ENCODE results near the gene ARHGAP15. TPM values are rescaled to one million over a fixed set of nuclear protein-coding genes. Genes with fewer than 3 reads are reported as not detected.

The ARHGAP15 gene
- total RNA-seq, 2 donors from 2014 or later = 91.4 to 103 TPM

DNA sequence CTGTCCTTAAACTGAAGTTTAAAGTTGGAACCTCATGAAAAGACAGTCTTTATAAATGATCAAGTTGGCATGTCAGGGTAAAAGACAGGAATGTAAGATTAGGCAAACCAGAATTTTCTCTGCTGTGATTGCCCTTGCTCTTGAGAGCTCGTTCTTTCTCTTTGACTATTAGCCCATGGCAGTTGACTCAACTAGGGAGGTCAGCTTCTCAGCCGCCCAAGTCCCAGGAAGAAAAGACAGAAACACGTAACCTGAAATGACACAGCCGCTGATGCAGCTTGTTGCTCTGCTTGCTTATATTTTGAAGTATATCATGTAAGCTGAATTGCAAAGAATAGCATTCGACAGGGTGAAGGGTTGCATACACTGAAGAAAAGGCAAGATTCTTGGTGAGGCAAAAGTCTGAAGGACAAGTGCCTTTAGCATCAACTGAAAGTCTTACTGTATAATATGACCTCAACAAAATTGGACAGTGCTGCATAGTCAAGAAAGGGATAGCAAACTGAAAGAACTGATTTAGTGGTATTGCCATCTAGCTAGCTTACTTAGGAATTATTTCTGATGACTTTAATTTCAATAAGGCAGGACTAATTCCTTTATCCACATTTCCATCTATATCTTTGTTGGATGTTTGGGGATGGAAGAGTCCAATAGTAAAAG lies 54.7 kb downstream of the ARHGAP15 start:
- Mint-ChIP-seq H3K9me3 (peaks cover 0 to 4% of the 10 kb centered on the region in 2 donors), H3K27ac (no peak overlapping the region), H3K36me3 (peaks cover 15 to 22% of the 10 kb centered on the region in 2 donors)
- ATAC-seq = peak in 1 of 2 donors; percentile 9
- no peak for DNase-seq (ENCODE audit: low spot score in 2 of 2)

DNA sequence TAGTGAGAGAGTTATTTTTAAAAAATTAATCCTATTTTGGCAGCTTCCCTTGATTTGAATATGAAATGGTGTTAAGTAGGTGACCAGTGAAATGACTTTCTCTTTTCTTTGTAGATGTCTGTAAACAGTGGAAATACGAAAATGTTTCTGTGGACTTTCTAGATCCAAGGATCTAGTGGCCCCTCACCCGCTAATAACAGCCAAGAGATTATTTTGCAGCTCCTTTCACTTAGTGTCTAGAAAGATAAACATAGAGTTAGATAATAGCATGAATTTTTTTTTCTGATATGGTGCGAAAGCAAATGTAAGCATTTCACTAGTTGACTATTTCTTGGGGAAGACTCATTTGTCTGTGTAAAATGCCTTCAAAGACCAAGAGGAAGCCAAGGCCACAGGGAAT lies 57.7 kb downstream of the ARHGAP15 start:
- Mint-ChIP-seq H3K27ac (no peak overlapping the region), H3K36me3 (peaks cover 11 to 25% of the 10 kb centered on the region in 2 donors), H3K9me3 (no peaks in the 10 kb centered on the region)
- DNase-seq (ENCODE audit: low spot score in 2 of 2) = no peak
- ATAC-seq = no peak

DNA sequence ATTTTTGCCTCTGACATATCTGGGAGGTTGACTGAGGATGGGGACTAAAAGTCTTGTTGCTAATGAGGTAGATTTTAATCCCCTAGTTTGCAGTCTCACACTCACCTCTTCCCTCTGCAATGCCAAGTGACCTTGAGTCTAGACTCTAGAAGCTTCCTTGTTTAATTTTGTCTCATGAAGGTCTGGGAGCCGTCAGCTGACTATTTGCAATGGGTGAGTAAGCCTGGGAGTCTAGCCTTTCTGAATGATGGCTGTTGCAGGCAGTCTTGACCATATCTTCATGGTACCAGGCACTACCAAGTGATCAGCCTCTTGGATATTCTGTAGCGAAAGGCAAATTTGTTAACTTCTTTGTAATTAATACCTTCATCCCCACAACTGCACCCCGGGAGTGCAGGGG lies 61.2 kb downstream of the ARHGAP15 start:
- no peaks in the 10 kb centered on the region for H3K9me3 Mint-ChIP-seq
- no peak overlapping the region for H3K27ac Mint-ChIP-seq
- DNase-seq (ENCODE audit: low spot score in 2 of 2) (no peak), ATAC-seq (no peak)
- peaks cover 13 to 26% of the 10 kb centered on the region in 2 donors for H3K36me3 Mint-ChIP-seq

DNA sequence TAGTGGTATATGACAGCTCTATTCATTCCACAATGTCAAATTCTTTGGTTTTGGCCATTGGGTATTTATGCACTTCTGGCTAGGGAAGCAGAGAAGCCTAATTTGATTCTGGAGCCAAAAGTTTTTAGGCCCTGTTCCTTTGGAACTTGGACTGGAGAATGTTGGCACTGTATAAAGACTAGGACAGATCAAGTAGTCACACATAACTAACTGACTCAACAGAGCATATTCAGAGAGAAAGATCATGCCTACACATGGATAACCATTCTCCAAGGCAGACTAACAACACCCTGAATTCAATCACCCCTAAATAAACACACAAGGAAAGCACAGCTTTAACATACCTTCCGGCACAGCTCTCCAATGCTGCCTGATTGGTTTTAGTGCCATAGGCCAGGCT lies 62.9 kb downstream of the ARHGAP15 start:
- Mint-ChIP-seq H3K9me3 (no peaks in the 10 kb centered on the region), H3K36me3 (peaks cover 13 to 26% of the 10 kb centered on the region in 2 donors)
- no peak for ATAC-seq

DNA sequence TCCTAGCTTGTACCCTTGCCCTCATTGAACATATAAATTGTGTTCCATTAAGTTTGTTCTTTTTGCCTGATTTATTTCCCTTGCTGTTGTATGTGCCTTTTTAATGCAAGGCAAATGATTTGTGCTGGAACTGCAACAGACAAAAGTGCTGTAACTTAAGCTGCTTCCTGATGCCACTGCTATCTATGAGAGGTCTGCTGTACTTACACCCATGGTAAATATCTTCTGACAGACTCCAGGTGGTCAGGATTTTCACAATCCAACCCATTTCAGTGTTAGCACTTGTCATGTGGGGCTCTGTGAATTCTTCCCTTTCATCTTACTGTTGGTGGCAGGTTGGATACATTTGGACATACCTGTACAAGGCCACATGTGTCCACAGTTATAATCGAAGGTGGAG lies 63.5 kb downstream of the ARHGAP15 start:
- ATAC-seq (no peak), DNase-seq (ENCODE audit: low spot score in 2 of 2) (no peak)
- Mint-ChIP-seq H3K9me3 (no peaks in the 10 kb centered on the region), H3K36me3 (peaks cover 13 to 26% of the 10 kb centered on the region in 2 donors), H3K27ac (no peak overlapping the region)

More for the DNA sequence above, 62.9 kb downstream of the ARHGAP15 start:
- H3K27ac Mint-ChIP-seq = peak overlapping the region in 1 of 2 donors; percentile 82
- no peak for DNase-seq (ENCODE audit: low spot score in 2 of 2)

DNA sequence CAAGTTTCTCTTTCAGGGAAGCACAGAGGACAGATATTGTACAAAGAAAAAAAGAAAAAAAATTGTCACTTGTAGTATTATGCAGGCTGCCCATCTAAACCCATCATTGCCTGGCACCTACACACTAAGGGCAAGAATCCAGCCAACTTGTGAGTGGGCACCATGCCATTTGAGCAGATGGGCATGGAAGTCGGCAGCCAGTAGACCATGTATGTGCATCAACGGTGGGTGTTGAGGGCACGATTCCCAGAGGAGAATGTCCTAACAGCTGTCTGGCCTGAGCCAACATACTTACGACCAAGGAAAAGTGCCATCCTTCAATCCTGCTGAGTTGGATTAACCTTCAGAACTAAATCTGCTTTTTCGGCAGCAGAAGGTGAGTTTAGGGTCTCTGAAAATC lies 63.9 kb downstream of the ARHGAP15 start:
- ATAC-seq (no peak), DNase-seq (ENCODE audit: low spot score in 2 of 2) (no peak)
- H3K36me3 Mint-ChIP-seq = peaks cover 13 to 26% of the 10 kb centered on the region in 2 donors
- H3K27ac Mint-ChIP-seq = no peak overlapping the region
- no peaks in the 10 kb centered on the region for H3K9me3 Mint-ChIP-seq

DNA sequence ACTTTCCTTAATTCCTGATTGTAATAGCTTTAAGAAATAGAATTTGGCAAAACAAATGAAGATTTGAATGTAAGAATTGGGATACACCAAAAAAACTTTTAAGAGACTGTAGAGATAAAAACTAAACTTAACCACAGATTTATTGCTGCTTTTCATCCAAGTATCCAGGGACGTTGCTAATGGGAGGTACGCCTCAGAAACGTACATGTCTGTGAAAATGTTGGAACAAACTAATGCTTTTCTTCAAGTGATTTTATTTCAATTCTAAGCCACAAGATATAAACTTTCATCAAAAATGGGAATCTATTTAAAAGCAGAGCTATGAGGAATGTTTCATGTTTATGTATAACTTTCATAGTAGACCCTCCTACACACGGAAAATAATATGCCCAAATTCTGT lies 66.3 kb downstream of the ARHGAP15 start:
- Mint-ChIP-seq H3K9me3 (no peaks in the 10 kb centered on the region), H3K27ac (no peak overlapping the region), H3K36me3 (peaks cover 9 to 20% of the 10 kb centered on the region in 2 donors)
- ATAC-seq (no peak), DNase-seq (ENCODE audit: low spot score in 2 of 2) (no peak)

DNA sequence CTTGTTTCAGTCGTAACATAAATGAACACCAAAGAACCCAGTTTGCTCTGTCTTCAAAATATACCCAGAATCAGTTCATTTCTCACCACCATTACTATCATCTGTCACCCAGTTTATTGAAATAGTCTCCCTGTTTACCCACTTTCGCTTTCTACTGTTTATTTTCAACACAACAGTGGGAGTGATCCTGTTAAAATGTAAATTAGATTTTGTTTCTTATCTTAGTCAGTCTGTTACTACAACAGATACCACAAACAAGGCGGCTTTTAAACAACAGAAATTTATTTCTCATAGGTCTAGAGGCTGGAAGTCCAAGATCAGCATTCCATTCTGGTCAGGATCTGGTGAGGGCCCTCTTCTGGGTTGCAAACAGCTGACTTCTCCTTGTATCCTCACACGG lies 74.8 kb downstream of the ARHGAP15 start:
- H3K9me3 Mint-ChIP-seq = peaks cover 0 to 5% of the 10 kb centered on the region in 2 donors
- H3K27ac Mint-ChIP-seq = peak overlapping the region; percentile 24 to 31
- H3K36me3 Mint-ChIP-seq = peaks cover 23 to 55% of the 10 kb centered on the region in 2 donors
- DNase-seq (ENCODE audit: low spot score in 2 of 2) = no peak
- peak in 1 of 2 donors; percentile 20 for ATAC-seq

DNA sequence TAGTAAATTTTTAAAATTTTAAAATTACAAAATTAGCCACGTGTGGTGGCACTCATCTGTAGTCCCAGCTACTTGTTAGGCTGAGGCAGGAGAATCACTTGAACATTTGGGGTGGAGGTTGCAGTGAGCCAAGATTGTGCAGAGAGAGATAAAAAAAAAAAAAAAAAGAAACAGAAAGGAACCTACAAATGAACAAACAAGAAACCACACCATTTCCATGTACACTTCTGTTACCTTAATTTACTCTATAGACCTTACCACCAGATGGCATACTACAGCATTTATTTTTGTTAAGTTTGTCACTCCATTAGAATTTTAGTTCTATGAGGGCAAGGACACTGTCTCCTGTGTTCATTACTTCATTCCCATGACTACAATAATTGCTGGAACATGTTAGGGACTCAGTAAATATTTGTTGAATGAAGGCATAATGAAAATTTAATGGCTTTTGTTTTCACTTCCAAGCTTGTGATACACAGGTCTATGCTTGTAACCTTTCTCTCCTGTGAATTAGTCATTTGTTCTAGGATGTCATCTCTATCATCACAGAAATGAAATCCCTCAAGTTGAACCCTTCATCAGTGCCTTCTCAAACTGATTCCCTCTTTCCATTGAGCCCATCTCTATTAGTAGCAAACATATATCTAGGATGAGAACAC lies 76.0 kb downstream of the ARHGAP15 start:
- DNase-seq (ENCODE audit: low spot score in 2 of 2) = no peak
- peak overlapping the region; percentile 5 to 43 for H3K27ac Mint-ChIP-seq
- ATAC-seq = peak; percentile 34 to 71
- H3K9me3 Mint-ChIP-seq = peaks cover 0 to 5% of the 10 kb centered on the region in 2 donors
- peaks cover 30 to 66% of the 10 kb centered on the region in 2 donors for H3K36me3 Mint-ChIP-seq

DNA sequence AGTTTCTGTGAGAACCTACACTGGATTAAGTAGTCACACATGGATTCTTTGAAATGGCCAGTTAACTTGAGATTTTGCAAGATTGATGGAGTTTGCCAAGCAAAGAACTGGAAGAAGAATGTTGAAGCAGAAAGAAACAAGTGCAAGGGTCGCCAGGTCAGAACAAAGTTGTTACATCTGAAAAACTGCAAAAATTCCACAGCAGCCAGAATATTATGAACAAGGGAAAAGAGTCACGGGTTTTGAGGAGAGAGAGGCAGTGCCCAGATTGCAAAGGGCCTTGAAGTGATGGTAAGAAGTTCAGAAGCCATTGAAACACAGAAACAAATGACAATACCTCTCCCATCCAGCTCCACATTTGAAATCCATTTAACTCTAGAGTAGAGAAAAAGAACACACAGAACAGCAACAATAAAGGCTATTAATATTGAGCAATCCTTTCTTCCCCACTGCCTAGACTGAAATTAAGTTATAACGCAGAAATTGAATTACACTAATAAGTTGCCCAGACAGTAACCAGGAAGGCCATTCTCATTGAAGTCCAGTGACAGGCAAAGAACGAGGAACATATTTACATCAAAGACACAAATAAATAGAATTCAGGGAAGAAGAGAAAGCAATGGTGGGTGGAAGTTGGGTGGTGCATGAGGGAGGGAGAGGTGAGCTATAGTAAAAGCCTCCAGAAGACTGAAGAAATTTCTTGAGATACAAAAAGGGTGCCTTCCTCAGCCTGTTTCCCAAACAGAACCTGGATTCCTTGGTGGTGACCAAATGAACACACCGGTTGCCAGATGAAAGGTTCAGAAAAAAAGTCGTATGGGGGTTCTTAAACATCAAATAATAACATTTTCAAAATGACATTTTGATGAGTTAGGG lies 80.6 kb downstream of the ARHGAP15 start:
- ATAC-seq (no peak), DNase-seq (ENCODE audit: low spot score in 2 of 2) (no peak)
- H3K9me3 Mint-ChIP-seq = no peaks in the 10 kb centered on the region
- no peak overlapping the region for H3K27ac Mint-ChIP-seq
- peaks cover 12 to 48% of the 10 kb centered on the region in 2 donors for H3K36me3 Mint-ChIP-seq

DNA sequence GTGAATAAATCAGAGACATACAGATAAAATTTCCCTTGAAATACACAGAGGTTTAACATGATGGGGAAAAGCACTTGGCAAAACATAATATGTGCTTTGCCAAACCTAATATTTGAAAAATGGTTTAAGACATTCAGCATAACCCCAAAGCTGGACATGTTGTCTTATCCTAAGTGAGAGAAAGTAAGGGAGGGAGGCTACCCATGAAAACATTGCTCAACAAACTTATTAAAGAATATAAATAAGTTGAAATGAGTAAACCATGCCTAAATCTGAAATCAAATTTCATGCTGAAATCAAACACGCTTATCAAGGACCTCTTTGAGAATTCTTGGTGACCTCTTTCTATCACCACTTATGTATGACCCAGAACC lies 81.2 kb downstream of the ARHGAP15 start:
- Mint-ChIP-seq H3K27ac (no peak overlapping the region), H3K36me3 (peaks cover 13 to 50% of the 10 kb centered on the region in 2 donors), H3K9me3 (no peaks in the 10 kb centered on the region)
- DNase-seq (ENCODE audit: low spot score in 2 of 2) = no peak
- ATAC-seq = no peak

DNA sequence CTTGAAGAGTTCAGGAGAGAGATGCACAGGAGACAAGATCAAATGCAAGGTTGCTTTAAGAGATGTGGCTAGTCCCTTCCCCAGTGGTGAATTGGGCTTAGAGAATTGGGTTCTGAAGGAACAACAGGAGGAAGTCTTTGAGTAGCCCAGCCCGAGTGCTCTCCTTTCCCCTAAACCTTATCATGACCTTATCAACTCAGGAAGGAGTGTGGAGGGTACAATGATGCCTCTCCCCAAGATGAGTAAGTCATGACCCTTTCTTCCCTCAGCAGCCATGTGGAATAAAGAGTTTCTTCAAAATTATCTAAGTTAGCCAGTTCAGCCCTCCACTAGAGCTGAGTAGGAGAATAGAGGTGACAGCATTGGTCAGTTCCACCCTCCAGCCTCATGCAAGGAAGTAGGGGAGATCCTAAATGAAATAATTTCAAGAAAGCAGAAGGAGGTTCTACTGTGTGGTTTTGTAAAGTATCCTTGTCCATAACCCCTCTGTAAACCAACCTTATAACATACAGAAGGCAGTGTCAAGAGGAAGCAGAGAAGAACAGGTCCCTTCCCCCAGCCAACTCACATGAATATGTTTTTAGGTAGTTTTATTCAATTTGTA lies 88.4 kb downstream of the ARHGAP15 start:
- ATAC-seq (no peak), DNase-seq (ENCODE audit: low spot score in 2 of 2) (no peak)
- no peaks in the 10 kb centered on the region for H3K9me3 Mint-ChIP-seq
- no peak overlapping the region for H3K27ac Mint-ChIP-seq
- H3K36me3 Mint-ChIP-seq = peaks cover 6 to 23% of the 10 kb centered on the region in 2 donors

DNA sequence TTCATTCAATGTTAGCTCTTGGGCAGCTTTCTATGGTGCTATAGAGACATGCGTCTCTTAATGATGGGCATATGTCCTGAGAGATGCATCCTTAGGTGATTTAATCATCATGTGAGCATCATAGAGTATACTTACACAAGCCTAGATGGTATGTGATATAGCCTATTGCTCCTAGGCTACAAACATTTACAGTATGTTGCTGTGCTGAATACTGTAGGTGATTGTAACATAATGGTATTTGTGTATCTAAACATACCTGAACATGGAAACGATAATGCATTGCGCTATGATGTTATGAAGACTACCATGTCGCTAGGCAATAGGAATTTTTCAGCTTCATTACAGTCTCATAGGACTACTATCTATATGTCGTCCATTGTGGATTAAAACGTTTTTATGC lies 89.4 kb downstream of the ARHGAP15 start:
- Mint-ChIP-seq H3K9me3 (no peaks in the 10 kb centered on the region), H3K36me3 (peaks cover 6 to 23% of the 10 kb centered on the region in 2 donors), H3K27ac (no peak overlapping the region)
- DNase-seq (ENCODE audit: low spot score in 2 of 2) (no peak), ATAC-seq (no peak)

DNA sequence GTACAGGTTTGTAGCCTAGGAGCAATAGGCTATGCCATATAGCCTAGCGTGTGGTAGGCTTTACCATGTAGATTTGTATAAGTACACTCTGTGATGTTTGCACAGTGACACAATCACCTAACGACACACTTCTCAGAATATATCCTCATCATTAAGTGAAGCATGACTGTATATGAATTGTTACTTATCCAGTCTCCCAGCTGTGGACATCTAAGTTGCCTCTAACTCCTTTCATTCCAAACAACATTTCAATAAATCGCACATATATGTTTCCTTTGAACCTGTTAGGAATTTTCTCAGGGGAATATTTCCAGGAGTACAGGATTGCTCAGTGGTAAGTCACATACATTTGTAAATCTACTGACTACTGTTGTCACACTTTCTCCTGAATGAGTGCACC lies 90.0 kb downstream of the ARHGAP15 start:
- ATAC-seq = no peak
- no peaks in the 10 kb centered on the region for H3K9me3 Mint-ChIP-seq
- peaks cover 6 to 23% of the 10 kb centered on the region in 2 donors for H3K36me3 Mint-ChIP-seq
- DNase-seq (ENCODE audit: low spot score in 2 of 2) = no peak
- no peak overlapping the region for H3K27ac Mint-ChIP-seq

DNA sequence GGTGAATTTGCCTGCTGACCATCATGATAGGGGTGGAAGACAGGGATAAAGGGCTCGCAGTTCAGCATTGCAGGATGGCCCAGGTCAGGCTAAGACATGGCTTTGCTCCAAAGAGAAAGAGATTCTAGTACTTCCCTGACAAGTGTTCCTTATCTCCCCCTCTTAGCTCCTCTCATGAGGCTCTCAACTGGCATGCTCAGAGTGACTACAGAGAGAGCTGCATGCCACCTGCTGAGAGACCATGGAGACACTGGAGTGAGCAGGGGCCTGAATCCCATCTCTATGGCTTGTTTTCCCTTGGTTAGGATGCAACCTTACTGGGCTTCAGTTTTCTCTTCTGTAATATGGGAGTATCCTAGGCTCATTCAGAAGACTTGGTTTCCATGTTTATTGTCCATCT lies 94.3 kb downstream of the ARHGAP15 start:
- Mint-ChIP-seq H3K9me3 (no peaks in the 10 kb centered on the region), H3K27ac (no peak overlapping the region), H3K36me3 (no peaks in the 10 kb centered on the region)
- no peak for ATAC-seq
- DNase-seq (ENCODE audit: low spot score in 2 of 2) = no peak

DNA sequence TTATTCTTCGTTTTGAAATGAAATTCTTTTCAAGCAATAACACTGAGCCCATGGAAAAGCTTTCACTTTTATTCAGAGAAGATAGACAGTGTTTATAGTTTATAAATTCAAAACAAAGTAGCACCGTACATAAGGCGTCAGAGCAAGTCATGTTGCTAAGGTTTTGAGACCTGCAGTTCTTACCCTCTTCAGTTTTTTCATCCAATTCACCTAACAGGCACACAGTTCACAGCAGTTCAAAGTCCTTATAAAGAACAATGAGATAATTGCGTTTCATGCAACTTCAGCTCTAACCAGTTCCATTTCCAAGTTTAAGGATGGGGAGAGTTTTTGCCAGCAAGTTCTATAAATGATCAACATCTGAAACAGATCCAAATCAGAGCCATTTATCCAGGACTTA lies 96.7 kb downstream of the ARHGAP15 start:
- ATAC-seq = no peak
- no peaks in the 10 kb centered on the region for H3K9me3 Mint-ChIP-seq
- peaks cover 10 to 18% of the 10 kb centered on the region in 2 donors for H3K36me3 Mint-ChIP-seq
- DNase-seq (ENCODE audit: low spot score in 2 of 2) = no peak
- H3K27ac Mint-ChIP-seq = peak overlapping the region in 1 of 2 donors; percentile 5

Measured in activated naive CD4-positive, alpha-beta T cell treated with anti-CD3 and anti-CD28 coated beads, Interleukin-2, amount 50 U/mL, for 72 hours (primary cell).